Chondrocyte (in vitro differentiated cells): ENCODE data around the gene TMEM132A. TPM values are rescaled to one million over a fixed set of nuclear protein-coding genes. Genes with fewer than 3 reads are reported as not detected.
A peak's percentile ranks its signal among the peaks of the same experiment; 100 is the strongest.

ENCODE experiments used
- DNase-seq: peaks from one replicate; pipeline ENCODE4 v3.0.0; 2021; ENCODE audit warnings: mixed read lengths, low spot score
- H3K27ac Mint-ChIP-seq: one replicate; pipeline ENCODE4 v1.8.0; 2021; ENCODE audit warnings: mild to moderate bottlenecking, moderate library complexity, mixed read lengths; ENCODE audit not compliant: unreplicated experiment
- H3K27me3 Mint-ChIP-seq: 2 replicates; pipeline ENCODE4 v1.8.0; 2021; ENCODE audit warnings: low read depth, mixed read lengths
- H3K36me3 Mint-ChIP-seq: 2 replicates; pipeline ENCODE4 v1.8.0; 2021; ENCODE audit warnings: low read depth, mixed read lengths
- H3K4me1 Mint-ChIP-seq: 2 replicates; pipeline ENCODE4 v1.8.0; 2021; ENCODE audit warnings: low read depth, mild to moderate bottlenecking, mixed read lengths
- H3K4me3 Mint-ChIP-seq: one replicate; pipeline ENCODE4 v1.8.0; 2021; ENCODE audit warnings: mild to moderate bottlenecking, moderate library complexity, mixed read lengths; ENCODE audit not compliant: unreplicated experiment
- H3K9me3 Mint-ChIP-seq: 2 replicates; pipeline ENCODE4 v1.8.0; 2021; ENCODE audit warnings: low read depth, mixed read lengths
- total RNA-seq: library from RNA; stranded (reverse); gene quantifications from 3 replicates; pipeline ENCODE4 v1.2.1, GENCODE V29; 2021
- TF ChIP-seq, protein P1 (sequence below): fragments of 200-600 bp; sonication (generic); IDR thresholded peaks from 2 replicates; pipeline ENCODE4 v1.5.0; 2021; ENCODE audit warnings: antibody characterized with exemption, mild to moderate bottlenecking, moderate library complexity

Gene TMEM132A
- total RNA-seq, 1 donor from 2014 or later: 69.8 TPM

GRCh38 chr11:60942970-60943565 is 18.8 kb downstream of the TMEM132A start:
- no peak overlapping the region for H3K27ac Mint-ChIP-seq
- H3K9me3 Mint-ChIP-seq: no peaks in the 10 kb centered on the region

DNA sequence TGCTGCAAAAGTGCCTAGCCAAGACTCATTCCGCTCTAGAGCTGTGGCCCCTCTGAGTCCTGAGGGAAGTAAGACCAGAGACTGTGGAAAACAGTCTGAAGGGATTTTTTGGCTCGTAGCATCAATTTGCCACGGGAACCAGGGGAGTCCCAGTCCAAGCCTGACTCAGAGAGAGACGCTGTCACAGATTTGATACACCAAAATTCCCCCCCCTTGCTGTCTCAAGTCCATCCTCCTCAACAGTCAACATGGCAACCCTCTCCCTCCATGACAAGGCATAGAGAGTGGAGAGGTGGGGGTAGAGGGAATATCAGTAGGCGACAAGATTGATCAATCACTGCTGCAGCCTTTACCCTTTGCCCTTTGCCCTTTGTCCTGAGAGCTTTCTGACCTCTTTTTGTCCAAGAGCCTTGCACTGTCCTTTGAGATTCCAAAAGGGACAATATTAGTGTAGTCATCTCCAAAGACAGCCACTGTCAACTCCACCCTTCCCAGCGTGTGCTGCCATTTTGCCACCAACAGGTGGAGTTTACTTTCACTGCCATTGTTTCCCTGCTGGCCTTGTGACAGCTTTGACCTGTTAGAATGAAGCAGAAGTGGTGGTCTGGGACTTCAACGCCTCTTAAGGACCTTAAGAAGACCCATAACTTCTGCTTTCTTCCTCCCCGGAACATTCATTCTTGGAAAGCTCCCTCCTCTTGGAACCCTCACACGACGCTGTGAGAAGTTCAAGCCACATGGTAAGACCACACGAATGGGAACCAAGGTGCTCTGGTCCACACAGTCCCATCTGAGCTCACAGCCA is 20.4 kb downstream of the TMEM132A start:
- no peak for DNase-seq
- H3K27me3 Mint-ChIP-seq: peaks cover 6% of the 10 kb centered on the region
- TF ChIP-seq, protein P1, sequence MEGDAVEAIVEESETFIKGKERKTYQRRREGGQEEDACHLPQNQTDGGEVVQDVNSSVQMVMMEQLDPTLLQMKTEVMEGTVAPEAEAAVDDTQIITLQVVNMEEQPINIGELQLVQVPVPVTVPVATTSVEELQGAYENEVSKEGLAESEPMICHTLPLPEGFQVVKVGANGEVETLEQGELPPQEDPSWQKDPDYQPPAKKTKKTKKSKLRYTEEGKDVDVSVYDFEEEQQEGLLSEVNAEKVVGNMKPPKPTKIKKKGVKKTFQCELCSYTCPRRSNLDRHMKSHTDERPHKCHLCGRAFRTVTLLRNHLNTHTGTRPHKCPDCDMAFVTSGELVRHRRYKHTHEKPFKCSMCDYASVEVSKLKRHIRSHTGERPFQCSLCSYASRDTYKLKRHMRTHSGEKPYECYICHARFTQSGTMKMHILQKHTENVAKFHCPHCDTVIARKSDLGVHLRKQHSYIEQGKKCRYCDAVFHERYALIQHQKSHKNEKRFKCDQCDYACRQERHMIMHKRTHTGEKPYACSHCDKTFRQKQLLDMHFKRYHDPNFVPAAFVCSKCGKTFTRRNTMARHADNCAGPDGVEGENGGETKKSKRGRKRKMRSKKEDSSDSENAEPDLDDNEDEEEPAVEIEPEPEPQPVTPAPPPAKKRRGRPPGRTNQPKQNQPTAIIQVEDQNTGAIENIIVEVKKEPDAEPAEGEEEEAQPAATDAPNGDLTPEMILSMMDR: peak; percentile 54
- H3K4me1 Mint-ChIP-seq: peaks cover 3% of the 10 kb centered on the region
- H3K9me3 Mint-ChIP-seq: no peaks in the 10 kb centered on the region
- H3K27ac Mint-ChIP-seq: no peak overlapping the region
- H3K36me3 Mint-ChIP-seq: no peaks in the 10 kb centered on the region
- H3K4me3 Mint-ChIP-seq: no peak overlapping the region

More at GRCh38 chr11:60942970-60943565, 18.8 kb downstream of the TMEM132A start:
- no peak for DNase-seq
- TF ChIP-seq, protein P1: no peak
- Mint-ChIP-seq H3K36me3 (no peaks in the 10 kb centered on the region), H3K4me1 (peaks cover 3% of the 10 kb centered on the region), H3K27me3 (peaks cover 3% of the 10 kb centered on the region), H3K4me3 (no peak overlapping the region)

DNA sequence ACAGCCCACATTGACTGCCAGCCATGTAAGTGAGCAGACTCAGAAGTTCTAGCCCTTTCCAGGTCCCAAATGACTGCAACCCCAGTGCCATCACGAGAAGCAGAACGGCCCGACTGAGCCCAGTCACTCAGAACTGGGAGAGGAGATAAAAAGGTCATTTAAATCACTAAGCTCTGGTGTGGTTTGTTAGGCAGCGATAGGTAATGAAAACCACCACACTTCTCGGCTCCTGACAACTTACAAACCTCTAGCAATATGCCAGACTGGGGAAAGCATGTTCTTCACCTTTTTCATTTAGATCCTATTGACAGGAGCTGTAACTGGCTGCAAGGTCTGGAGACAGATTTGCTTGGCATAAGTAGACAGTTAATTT is 21.0 kb downstream of the TMEM132A start:
- no peak overlapping the region for H3K27ac Mint-ChIP-seq
- H3K9me3 Mint-ChIP-seq: no peaks in the 10 kb centered on the region
- no peak overlapping the region for H3K4me3 Mint-ChIP-seq
- TF ChIP-seq, protein P1: no peak
- peaks cover 7% of the 10 kb centered on the region for H3K27me3 Mint-ChIP-seq
- DNase-seq: no peak
- no peaks in the 10 kb centered on the region for H3K36me3 Mint-ChIP-seq
- H3K4me1 Mint-ChIP-seq: peaks cover 3% of the 10 kb centered on the region

DNA sequence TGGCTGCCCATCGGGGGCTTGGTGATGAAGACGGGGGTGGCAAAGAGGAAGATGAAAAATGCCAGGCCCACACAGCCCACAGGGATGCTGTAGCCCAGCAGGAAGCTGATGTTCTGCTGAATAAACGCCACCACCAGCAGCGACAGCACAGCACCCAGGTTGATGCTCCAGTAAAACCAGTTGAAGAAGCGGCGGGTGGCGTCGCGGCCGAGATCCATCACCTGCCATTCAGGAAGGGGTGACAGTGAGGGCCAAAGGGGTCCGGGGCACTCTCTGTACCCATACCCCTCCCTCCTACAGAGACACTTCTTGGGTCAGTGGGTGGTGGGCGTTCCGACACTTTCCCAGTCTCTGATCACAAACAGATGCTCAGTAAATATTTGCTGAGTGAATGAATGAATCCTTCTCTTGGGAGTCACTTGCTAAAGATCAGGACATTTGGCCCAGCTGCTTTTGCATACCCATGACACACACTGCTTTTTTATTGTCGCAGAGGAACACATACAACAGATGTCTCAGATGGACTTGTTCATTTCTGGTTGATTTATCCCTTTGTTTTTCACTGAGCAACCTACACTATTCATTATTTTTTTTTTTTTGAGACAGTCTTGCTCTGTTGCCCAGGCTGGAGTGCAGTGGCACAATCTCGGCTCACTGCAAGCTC is 22.5 kb downstream of the TMEM132A start:
- H3K27ac Mint-ChIP-seq: no peak overlapping the region
- TF ChIP-seq, protein P1: no peak
- H3K4me3 Mint-ChIP-seq: no peak overlapping the region
- no peaks in the 10 kb centered on the region for H3K36me3 Mint-ChIP-seq
- H3K4me1 Mint-ChIP-seq: peaks cover 5% of the 10 kb centered on the region
- H3K9me3 Mint-ChIP-seq: no peaks in the 10 kb centered on the region
- peaks cover 10% of the 10 kb centered on the region for H3K27me3 Mint-ChIP-seq
- DNase-seq: no peak

- Mint-ChIP-seq H3K27ac (no peak overlapping the region), H3K4me3 (no peak overlapping the region), H3K36me3 (no peaks in the 10 kb centered on the region), H3K9me3 (no peaks in the 10 kb centered on the region), H3K27me3 (peaks cover 13% of the 10 kb centered on the region), H3K4me1 (peaks cover 13% of the 10 kb centered on the region)
- TF ChIP-seq, protein P1: no peak
- no peak for DNase-seq
Measured at GRCh38 chr11:60947700-60948099, 23.4 kb downstream of the TMEM132A start.
